ENCODE results near the gene ANKRD44.
A peak's percentile ranks its signal among the peaks of the same experiment; 100 is the strongest.

ANKRD44 gene

GRCh38 chr2:197168705-197169104 lies 141.9 kb downstream of the ANKRD44 start:
- peak; percentile 74 for DNase-seq

- DNase-seq: no peak
These were observed 142.8 kb downstream of the ANKRD44 start for GRCh38 chr2:197167608-197168314.

GRCh38 chr2:197165020-197165419 lies 145.6 kb downstream of the ANKRD44 start:
- DNase-seq: no peak

GRCh38 chr2:197164141-197164754 lies 146.3 kb downstream of the ANKRD44 start:
- DNase-seq: no peak

GRCh38 chr2:197163712-197164140 lies 146.9 kb downstream of the ANKRD44 start:
- no peak for DNase-seq

GRCh38 chr2:197161774-197162173 lies 148.8 kb downstream of the ANKRD44 start:
- no peak for DNase-seq

- DNase-seq: peak; percentile 51
These were observed 150.8 kb downstream of the ANKRD44 start for GRCh38 chr2:197159661-197160211.

- no peak for DNase-seq
These were observed 151.7 kb downstream of the ANKRD44 start for GRCh38 chr2:197158591-197159550.

- DNase-seq: no peak
These were observed 152.6 kb downstream of the ANKRD44 start for GRCh38 chr2:197157879-197158537.

GRCh38 chr2:197156771-197157170 lies 153.8 kb downstream of the ANKRD44 start:
- DNase-seq: no peak

- DNase-seq: no peak
These were observed 157.9 kb downstream of the ANKRD44 start for GRCh38 chr2:197152451-197153228.

GRCh38 chr2:197149546-197149945 lies 161.0 kb downstream of the ANKRD44 start:
- DNase-seq: no peak

- DNase-seq: no peak
These were observed 162.2 kb downstream of the ANKRD44 start for GRCh38 chr2:197148401-197148800.

- DNase-seq: no peak
These were observed 162.6 kb downstream of the ANKRD44 start for GRCh38 chr2:197147942-197148341.

- no peak for DNase-seq
These were observed 163.6 kb downstream of the ANKRD44 start for GRCh38 chr2:197146995-197147394.

- DNase-seq: no peak
These were observed 165.0 kb downstream of the ANKRD44 start for GRCh38 chr2:197145471-197146056.

GRCh38 chr2:197144183-197144582 lies 166.4 kb downstream of the ANKRD44 start:
- no peak for DNase-seq

GRCh38 chr2:197141702-197142473 lies 168.7 kb downstream of the ANKRD44 start:
- DNase-seq: no peak

- DNase-seq: no peak
These were observed 170.5 kb downstream of the ANKRD44 start for GRCh38 chr2:197140045-197140444.

GRCh38 chr2:197138506-197138905 lies 172.1 kb downstream of the ANKRD44 start:
- DNase-seq: no peak
